Smooth muscle cell (in vitro differentiated cells): ENCODE data around the gene STAT2. TPM values are rescaled to one million over a fixed set of nuclear protein-coding genes. Genes with fewer than 3 reads are reported as not detected.
A peak's percentile ranks its signal among the peaks of the same experiment; 100 is the strongest.

ENCODE experiments used
- DNase-seq: peaks from one replicate; lab custom pipeline; 2025; ENCODE audit not compliant: unreplicated experiment; lab: John Stamatoyannopoulos, UW
- H2AFZ ChIP-seq: fragments of 200-600 bp; sonication (generic); 2 replicates; pipeline ENCODE4 v1.6.0; 2016; ENCODE audit warnings: antibody characterized with exemption, low read depth, mild to moderate bottlenecking
- H3F3A ChIP-seq: fragments of 200-600 bp; sonication (generic); 2 replicates; pipeline ENCODE4 v1.6.0; 2017; ENCODE audit warnings: antibody characterized with exemption, low read depth
- H3K27ac ChIP-seq: fragments of 200-600 bp; sonication (generic); 2 replicates; pipeline ENCODE4 v1.5.1; 2016; ENCODE audit warnings: low read depth, mild to moderate bottlenecking
- H3K27me3 ChIP-seq: fragments of 200-600 bp; sonication (generic); 2 replicates; pipeline ENCODE4 v1.6.1; 2016; ENCODE audit warnings: low read depth, mild to moderate bottlenecking
- H3K36me3 ChIP-seq: fragments of 200-600 bp; sonication (generic); 2 replicates; pipeline ENCODE4 v1.5.1; 2016; ENCODE audit warnings: low read depth
- H3K4me1 ChIP-seq: fragments of 200-600 bp; sonication (generic); 2 replicates; pipeline ENCODE4 v1.5.1; 2016; ENCODE audit warnings: low read depth
- H3K4me2 ChIP-seq: fragments of 200-600 bp; sonication (generic); 2 replicates; pipeline ENCODE4 v1.6.0; 2016; ENCODE audit warnings: mild to moderate bottlenecking
- H3K4me3 ChIP-seq: fragments of 200-600 bp; sonication (generic); 2 replicates; pipeline ENCODE4 v1.5.1; 2016; ENCODE audit warnings: mild to moderate bottlenecking
- H3K79me2 ChIP-seq: fragments of 200-600 bp; sonication (generic); 2 replicates; pipeline ENCODE4 v1.6.0; 2016; ENCODE audit warnings: low read depth, mild to moderate bottlenecking
- H3K9ac ChIP-seq: fragments of 200-600 bp; sonication (generic); 2 replicates; pipeline ENCODE4 v1.6.0; 2016; ENCODE audit warnings: low read depth
- H3K9me3 ChIP-seq: fragments of 200-600 bp; sonication (generic); replicated peaks from 2 replicates; pipeline ENCODE4 v1.5.1; 2016; ENCODE audit warnings: low read depth
- H4K20me1 ChIP-seq: fragments of 200-600 bp; sonication (generic); 2 replicates; pipeline ENCODE4 v1.6.0; 2016; ENCODE audit warnings: low read depth
- CTCF ChIP-seq: fragments of 200-600 bp; sonication (generic); IDR thresholded peaks from 2 replicates; pipeline ENCODE4 v1.5.1; 2017; ENCODE audit warnings: borderline replicate concordance, mild to moderate bottlenecking, antibody characterized with exemption; ENCODE audit not compliant: insufficient read depth, poor library complexity, severe bottlenecking
- WGBS: methylation state at CpG from one replicate; pipeline ENCODE4 v1.1.7; 2016; ENCODE audit warnings: low lambda C conversion rate; 5-methylcytosine and 5-hydroxymethylcytosine counted together
- polyA plus RNA-seq: library from polyadenylated mRNA; unstranded; fragments of >200 nt; fragmentation: Nextera tagmentation; extraction: Ambion mirVana; gene quantifications from 2 replicates; pipeline ENCODE4 v1.2.1, GENCODE V29; 2016
- total RNA-seq: library from RNA; depleted of rRNA; stranded (reverse); fragments of >200 nt; gene quantifications from 2 replicates; pipeline ENCODE4 v1.2.3, GENCODE V29; 2014

The STAT2 gene
- total and polyA plus RNA-seq, 2 experiments from 2014 or later, result 108 to 141 TPM

GRCh38 chr12:56333679-56334489 lies 26.0 kb downstream of the STAT2 start, which contains the start of gene PAN2:
Gene PAN2, minus strand, starts transcription at chr12:56334000. Its CDS starts 906 bp downstream, at chr12:56333094.
- no peaks in the 10 kb centered on the region for H4K20me1 ChIP-seq
- H2AFZ ChIP-seq, result peak within 1 kb of the TSS; percentile 64
- H3K4me2 ChIP-seq, result peak within 1 kb of the TSS; percentile 88
- H3K79me2 ChIP-seq, result no peaks in the 10 kb centered on the region
- no peaks in the 10 kb centered on the region for H3K9me3 ChIP-seq
- H3F3A ChIP-seq, result no peaks in the 10 kb centered on the region
- peak; percentile 52 for DNase-seq
- peak within 1 kb of the TSS; percentile 81 for H3K9ac ChIP-seq
- peak within 1 kb of the TSS; percentile 62 for H3K4me3 ChIP-seq
- no peaks in the 10 kb centered on the region for H3K27me3 ChIP-seq
- 2% methylated on average over 45 of the region's 45 CpGs for WGBS
- no peaks in the 10 kb centered on the region for H3K36me3 ChIP-seq
- H3K27ac ChIP-seq, result peak within 1 kb of the TSS; percentile 89
- peaks cover 2% of the 10 kb centered on the region for H3K4me1 ChIP-seq
- TF ChIP-seq CTCF, result peak; percentile 73

- peak overlapping the region; percentile 64 for H2AFZ ChIP-seq
- peak overlapping the region; percentile 62 for H3K4me3 ChIP-seq
- DNase-seq, result no peak
- no peaks in the 10 kb centered on the region for H3K36me3 ChIP-seq
- peak overlapping the region; percentile 89 for H3K27ac ChIP-seq
- no peaks in the 10 kb centered on the region for H3K4me1 ChIP-seq
- peak overlapping the region; percentile 88 for H3K4me2 ChIP-seq
- no peak for TF ChIP-seq CTCF
- 46% methylated on average over 8 of the region's 8 CpGs for WGBS
- H3F3A ChIP-seq, result no peaks in the 10 kb centered on the region
- H3K9ac ChIP-seq, result peak overlapping the region; percentile 81
- no peaks in the 10 kb centered on the region for H3K9me3 ChIP-seq
- no peaks in the 10 kb centered on the region for H3K27me3 ChIP-seq
- H3K79me2 ChIP-seq, result no peaks in the 10 kb centered on the region
- H4K20me1 ChIP-seq, result no peaks in the 10 kb centered on the region
These were observed 26.7 kb downstream of the STAT2 start for GRCh38 chr12:56333197-56333678.

DNA sequence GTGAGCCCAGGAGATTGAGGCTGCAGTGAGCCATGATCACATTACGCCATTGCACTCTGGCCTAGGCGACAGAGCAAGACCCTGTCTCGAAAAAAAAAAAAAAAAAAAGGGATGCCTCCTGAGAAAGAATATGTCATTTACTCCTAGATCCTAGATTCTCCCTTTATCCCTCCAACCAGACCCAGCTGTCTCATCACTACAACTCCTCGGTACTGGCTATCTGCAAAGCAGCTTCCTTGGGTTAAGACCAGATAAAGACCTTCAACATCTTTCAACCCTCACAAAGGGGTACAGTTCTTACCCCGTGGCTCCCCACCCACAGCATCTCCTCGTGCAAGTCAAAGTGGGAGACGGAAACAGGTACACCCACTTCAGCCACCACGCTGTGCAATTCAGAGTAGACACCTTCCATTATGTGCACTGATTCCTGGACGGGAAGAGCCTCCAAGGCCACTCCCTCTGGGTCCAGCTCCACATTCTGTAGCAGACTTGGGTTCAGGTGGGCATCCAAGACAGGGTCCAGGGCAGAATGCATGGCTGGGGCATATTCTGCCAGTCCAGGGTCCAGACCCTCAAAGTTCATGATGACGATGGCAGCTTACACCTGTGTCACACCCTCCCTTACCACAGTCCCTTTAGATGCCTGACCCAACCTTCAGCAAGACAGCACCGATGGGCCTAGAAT lies 27.3 kb downstream of the STAT2 start:
- H3K36me3 ChIP-seq, result no peaks in the 10 kb centered on the region
- no peaks in the 10 kb centered on the region for H3K9me3 ChIP-seq
- no peaks in the 10 kb centered on the region for H3K79me2 ChIP-seq
- H3K9ac ChIP-seq, result peak overlapping the region; percentile 81
- peak overlapping the region; percentile 62 for H3K4me3 ChIP-seq
- peak overlapping the region; percentile 88 for H3K4me2 ChIP-seq
- H3K27ac ChIP-seq, result peak overlapping the region; percentile 89
- TF ChIP-seq CTCF, result no peak
- H2AFZ ChIP-seq, result no peak overlapping the region
- no peaks in the 10 kb centered on the region for H4K20me1 ChIP-seq
- H3F3A ChIP-seq, result no peaks in the 10 kb centered on the region
- DNase-seq, result no peak
- no peaks in the 10 kb centered on the region for H3K27me3 ChIP-seq
- H3K4me1 ChIP-seq, result no peaks in the 10 kb centered on the region
- 98% methylated on average over 11 of the region's 11 CpGs for WGBS
